Hematopoietic multipotent progenitor cell treated with erythropoietin and hydrocortisone succinate and interleukin-3 and kit ligand, for 15 days (in vitro differentiated cells): ENCODE data around the gene STARD8.

ENCODE experiments used
- DNase-seq: peaks from one replicate; pipeline ENCODE4 v3.0.0-alpha.2; 2015; ENCODE audit warnings: low spot score

The STARD8 gene

GRCh38 chrX:68693481-68694434 is 46.3 kb downstream of the STARD8 start:
- peak; percentile 61 for DNase-seq

DNA sequence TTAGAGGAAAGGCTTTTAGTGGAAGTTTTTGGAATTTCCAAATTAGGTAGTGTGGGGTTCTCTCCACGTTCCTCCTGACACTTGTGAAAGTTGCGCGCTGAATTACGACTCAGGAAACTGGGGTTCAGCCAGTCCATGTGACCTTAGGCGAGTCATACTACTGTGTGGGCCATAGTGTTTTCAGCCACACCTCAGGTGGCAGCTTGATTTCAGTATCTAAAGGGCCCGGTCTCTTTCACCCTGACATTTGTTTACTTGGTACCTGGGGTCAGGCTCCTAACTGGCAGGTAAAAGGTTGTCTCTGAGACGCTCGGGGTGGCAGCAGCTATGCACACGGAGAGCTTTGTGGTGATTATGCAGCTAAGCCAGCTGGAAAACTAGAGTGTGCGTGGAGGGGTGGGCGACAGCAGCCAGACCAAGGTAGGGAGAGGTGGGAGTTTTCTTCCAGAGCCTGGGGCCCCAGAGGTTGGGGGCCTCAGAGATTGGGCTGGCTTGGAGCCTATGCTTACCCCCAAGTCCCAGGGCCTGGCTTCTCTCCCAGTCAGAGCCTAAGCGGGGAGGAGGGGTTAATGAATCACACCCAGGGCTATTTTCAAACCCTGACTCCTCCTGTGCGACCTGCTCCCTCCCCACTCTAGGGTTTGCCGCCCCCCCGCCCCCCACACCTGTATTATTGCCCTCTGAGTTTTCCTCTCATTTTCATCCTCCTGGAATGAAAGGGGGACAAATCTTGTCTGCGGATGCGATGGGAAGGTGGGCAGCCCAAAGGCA is 47.2 kb downstream of the STARD8 start:
- peak; percentile 36 for DNase-seq

DNA sequence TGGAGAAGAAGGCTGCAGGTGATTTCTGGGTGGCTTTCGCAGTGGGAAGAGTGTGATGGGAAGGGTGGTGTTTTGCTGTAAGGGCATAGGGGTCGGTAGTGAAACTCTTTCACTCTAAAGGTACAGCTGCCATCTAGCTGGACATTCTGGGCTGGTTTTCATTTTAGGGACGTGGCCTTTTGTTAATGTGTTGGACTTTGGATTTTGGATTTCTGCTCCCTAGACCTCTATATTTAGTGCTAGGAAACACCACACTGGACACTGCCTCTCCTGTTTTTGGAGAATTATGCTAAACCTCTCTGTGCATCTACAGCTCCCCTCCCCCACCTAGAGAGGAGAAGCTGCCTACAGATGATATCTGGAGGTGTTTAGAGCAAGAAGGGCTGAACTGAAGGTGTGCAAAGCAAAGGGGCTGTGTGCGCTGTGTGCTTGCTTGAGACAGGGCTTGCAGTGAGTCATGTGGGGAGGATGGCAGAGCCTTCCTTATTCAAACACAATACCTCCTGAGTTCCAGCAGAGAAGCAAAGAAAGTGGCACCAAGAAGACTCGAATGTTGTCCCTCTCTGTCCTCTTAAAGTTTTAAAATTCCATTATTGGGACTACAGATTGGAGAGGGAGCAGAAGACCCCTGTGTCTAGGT is 47.9 kb downstream of the STARD8 start:
- DNase-seq: no peak

- no peak for DNase-seq
Measured at GRCh38 chrX:68696267-68696990, 49.0 kb downstream of the STARD8 start.

GRCh38 chrX:68697036-68697435 is 49.6 kb downstream of the STARD8 start:
- DNase-seq: no peak

- no peak for DNase-seq
Measured at GRCh38 chrX:68697465-68698125, 50.1 kb downstream of the STARD8 start.

DNA sequence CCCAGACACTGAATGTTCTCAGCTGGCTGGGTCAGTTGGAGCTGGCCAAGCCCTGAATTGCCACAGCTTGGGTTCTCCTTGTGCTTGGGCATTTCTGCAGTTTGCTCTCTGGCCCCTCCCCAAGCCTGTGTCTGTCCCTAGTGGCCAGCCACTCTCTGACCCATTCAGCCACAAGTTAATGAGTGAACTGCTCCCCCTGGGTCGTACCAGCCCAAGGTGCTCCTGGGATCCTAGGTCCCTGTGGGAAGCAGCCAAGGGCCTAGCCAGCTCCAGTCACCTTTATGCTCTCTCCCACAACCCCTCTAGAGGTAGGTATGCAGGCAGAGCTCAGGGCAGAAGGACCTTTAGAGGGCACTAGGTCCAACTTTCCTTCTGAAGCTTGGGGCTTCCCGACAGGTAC is 51.5 kb downstream of the STARD8 start:
- no peak for DNase-seq

DNA sequence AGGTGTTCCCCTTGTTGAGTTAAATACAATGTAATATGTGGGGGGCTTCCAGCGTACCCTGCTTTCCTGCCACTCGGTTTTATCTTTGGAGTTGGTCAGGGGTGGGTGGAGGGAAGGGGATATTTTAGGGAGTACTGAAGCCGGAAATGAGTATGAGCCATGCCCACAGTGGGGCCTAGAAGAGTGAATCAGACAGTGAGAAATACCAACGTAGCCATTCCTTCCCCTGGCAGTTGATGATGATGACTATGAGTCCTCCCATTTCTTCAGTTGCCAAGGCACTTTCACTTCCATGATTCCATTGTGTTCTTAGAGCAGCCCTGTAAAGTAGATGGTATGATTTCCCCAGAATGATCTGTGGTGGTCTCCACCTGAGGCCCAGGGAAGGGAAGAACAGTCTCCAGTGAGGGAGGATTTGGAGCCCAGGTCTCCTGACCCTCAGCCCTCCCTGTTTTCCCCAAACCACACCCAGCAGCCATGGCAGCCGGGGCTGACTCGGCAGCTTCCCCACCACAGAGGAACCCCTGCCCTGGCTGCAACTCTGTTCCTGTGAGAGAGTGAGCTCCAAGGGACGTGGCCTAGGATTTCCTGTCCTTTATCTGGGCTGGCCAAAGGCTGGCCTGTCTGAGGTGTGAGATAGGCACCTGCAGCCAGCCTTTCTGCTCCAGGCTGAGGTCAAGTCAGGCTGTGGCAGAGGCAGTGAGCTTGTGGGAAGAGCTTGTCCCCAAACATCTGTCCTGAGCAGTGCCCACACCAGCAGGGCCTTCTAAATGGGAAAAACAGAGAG is 52.7 kb downstream of the STARD8 start:
- DNase-seq: peak; percentile 13

- no peak for DNase-seq
Measured at GRCh38 chrX:68703369-68703768, 55.9 kb downstream of the STARD8 start.

- DNase-seq: no peak
Measured at GRCh38 chrX:68703846-68704245, 56.4 kb downstream of the STARD8 start.

DNA sequence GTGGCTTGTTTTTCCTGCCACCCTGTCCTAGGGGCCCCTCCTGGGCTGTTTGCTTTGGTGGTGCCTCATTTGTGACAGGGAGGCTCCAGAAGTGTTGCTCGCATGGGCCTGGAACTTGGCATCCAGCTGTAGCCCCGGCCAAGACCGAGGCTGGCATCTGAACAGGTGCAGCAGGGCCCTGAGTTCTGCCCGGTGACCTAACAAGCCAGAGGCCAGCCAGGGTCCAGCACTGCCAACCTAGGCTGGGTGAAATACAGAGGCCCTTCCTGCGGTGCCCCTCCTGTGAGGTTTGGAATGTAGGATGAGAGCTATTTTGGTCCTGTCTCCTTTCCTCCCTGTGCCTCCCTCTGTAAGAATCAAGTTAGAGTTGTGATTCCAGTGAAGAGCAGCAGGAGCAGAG is 58.5 kb downstream of the STARD8 start:
- DNase-seq: no peak

DNA sequence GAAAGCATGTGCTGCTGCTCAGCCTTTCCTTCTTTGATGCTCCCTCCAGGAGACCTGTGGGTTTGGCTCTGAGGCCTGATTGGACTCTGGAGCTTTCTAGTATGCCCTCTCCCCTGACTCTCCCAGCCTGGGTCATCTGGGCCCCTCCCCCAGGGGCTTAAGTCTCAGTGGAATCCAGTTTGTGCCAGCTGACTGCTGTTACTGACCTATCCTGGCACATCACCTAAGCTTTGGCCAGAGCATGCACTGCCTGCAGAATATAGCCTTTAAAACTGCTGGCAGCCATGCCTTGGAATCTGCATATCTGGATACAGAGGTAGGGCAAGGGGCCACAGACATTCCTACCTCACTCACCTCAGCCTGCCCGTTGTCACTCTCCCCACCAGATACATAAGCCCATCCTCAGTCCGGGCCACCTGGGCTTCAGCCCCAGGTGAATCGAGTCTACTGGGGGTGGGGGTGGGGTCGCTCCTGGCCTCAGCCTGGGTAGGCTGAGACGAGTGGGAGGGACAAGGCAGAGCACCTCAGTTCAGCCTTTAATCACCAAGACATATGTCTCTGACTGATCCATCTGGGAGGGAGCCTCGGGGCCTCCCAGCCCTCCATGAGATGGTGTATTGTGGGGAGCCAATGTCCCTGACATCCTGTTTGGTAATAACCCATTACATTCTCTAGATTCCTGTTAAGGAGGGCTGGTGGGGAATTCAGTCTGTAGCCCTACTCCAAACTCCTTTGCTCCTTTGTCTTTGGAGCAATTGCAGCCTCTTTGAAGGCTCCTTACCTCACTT is 61.2 kb downstream of the STARD8 start:
- DNase-seq: no peak

DNA sequence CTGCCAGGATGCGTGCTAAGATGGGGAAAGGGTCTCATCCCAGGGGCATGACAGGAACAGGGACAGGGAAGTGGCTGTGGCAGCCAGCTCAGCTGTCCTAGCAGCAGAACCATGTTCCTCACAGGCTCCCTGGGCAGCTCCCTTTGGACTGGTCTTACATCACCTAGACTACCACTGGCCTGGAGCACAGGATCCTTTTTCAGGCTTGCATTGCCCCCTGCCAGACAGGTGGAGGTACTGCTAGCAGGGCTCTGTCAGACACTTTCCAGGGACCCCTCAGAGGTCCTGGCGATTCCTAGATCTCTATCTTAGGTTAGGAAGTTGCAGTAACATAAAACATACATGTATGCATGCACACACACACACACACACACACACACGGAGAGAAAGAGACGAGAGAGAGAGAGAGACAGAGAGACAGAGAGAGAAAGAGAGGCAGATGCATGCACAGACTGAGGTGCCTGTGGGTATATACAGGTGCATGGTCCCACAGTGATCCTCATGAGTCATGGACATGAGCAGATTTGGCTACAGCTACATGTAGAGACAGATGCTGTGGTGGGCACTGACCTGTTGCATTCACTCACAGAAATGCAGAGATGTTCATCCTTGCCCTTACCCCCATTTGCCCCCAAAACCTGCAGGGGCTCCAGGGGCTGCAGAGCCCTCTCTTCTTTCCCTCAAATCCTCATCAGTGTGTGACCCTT is 63.6 kb downstream of the STARD8 start:
- peak; percentile 29 for DNase-seq

GRCh38 chrX:68711845-68712244 is 64.4 kb downstream of the STARD8 start:
- DNase-seq: no peak

- DNase-seq: no peak
Measured at GRCh38 chrX:68714856-68715255, 67.4 kb downstream of the STARD8 start.

DNA sequence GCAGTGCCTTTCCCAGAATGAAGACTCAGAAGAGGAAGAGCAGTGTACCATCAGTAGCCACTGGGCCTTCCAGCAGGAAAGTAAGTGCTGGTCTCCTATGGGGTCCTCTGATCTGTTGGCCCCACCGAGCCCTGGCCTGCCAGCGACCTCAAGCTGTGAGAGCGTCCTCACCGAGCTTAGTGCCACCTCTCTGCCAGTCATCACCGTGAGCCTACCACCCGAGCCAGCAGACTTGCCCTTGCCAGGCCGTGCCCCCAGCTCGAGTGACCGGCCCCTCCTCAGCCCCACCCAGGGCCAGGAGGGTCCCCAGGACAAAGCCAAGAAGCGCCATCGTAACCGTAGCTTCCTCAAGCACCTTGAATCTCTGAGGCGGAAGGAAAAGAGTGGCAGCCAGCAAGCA is 69.7 kb downstream of the STARD8 start:
- DNase-seq: no peak

- no peak for DNase-seq
Measured at GRCh38 chrX:68717663-68718442, 70.4 kb downstream of the STARD8 start.

DNA sequence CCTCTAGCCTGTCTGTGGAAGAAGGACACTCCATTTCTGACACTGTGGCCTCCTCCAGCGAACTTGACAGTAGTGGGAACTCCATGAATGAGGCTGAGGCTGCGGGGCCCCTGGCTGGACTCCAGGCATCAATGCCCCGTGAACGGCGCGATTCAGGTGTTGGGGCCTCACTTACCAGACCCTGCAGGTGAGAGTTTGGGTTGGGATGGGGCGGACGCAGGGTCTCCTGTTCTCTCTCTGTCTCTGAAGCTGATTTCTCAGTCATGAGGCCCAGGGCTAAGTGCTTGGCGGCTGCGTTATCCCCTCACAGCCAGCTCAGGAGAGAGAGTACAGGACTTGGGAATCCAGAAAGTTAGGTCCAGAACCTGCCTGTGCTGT is 71.0 kb downstream of the STARD8 start:
- DNase-seq: no peak
